ENCODE data around the gene ITFG1.
"Not testable (repeated sequence)": the region's sequence is repeated elsewhere in the genome, so short reads cannot be mapped to it uniquely, and the experiment has no call there.

Gene ITFG1

DNA sequence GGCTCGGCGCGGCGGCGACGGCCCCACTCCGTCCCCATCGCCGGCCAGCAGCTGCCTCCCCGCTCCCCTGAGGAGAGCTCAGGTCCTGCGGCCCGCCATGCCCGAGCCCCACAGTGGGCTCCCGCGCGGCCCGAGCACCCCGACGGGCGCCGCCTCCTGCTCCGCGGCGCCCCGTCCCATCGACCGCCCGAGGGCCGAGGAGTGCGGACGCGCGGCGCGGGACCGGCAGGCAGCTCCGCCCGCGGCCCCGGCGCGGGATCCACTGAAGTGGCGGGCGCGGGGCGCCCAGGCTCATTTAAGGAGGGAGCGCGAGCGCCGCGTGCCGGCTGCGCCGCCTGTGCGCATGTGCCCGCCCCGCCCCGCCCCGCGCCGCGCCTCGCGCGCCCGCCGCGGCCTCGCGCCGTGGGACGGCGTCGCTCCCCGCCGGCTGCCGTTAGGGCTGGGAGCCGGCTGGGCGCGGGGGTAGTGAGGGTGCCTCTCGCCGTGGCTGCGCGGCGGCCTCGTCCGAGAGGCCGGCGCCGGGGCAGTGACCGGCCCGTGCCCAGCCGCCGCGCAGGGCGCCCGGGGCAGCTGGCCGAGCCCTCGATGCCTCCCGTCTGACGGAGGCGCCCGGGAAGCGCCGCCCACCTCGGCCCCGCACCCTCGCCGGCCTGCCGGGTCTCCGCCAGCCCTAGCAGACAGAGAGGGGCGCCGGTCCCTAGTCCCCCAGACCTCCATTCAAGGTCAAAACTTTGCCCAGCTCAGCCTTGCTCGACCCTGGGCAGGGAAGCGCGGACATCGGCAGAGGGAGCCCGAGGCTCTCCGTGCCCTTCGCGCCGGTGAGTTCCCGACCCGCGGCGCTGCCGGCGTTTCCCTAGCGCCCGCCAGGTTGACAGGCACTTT lies 316.9 kb downstream of the ITFG1 start, which contains the start of gene NETO2:
TSS of gene NETO2 (minus strand) at position 269 of the 882 bp plus-strand sequence. CDS start 333 bp downstream, outside the sequence.
- peak; percentile 57 to 61 for DNase-seq

DNA sequence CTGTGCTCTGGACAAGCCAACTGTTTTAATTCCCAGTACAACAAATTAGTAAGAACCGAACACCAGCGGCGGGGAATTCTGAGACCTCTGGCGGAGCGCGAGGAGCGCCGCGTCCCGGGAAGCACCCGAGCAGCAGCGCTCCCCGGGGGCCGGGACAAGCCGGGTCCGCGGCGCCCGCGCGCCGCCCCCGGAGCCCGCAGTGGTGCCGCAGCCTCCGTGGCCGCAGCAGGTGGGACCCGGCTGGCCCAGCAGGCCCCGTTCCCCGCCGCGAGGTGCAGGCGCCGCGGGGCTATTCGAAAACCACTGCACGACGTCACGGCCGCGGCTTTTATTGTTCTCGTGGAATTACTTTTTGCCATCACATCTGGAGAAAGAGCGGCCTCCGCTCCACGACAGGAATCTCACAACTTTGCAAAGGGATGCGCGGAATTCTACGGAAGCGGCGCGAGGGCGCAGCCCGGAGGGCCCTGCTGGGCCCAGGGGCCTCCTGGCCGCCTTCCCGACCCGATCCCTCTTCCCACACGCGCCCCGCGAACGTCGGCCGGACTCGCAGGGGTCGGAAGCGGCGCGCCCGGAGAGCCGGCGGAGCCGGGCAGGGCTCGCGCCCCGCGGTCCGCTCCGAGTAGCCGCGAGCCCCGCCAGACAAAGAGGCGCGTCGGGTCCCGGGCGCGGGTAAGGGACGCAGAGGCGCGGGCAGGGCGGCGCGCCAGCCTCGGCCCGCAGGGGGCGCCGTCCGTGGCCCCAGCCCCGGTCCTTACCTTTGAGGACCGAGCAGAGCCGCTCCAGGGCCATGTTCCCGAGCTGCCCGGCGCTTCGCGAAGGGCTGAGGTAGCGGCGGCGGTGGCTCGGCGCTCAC lies 317.8 kb downstream of the ITFG1 start:
- peak; percentile 70 to 73 for DNase-seq

DNA sequence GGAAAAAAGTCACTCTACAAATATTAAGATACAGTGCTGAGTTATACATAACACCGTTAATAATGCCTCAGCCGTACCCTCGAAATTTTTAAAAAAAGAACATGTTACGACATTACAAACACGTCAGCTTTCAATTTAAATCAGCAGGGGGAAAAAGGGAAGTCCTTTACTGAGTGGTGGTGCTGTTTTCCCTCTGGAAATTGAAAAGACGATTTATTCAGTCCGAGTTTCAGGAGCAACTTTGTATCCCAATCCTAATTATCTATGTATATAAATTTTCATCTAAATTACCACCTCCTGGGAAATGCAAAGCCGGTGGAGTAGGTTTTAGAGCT lies 318.4 kb downstream of the ITFG1 start:
- DNase-seq: no peak

DNA sequence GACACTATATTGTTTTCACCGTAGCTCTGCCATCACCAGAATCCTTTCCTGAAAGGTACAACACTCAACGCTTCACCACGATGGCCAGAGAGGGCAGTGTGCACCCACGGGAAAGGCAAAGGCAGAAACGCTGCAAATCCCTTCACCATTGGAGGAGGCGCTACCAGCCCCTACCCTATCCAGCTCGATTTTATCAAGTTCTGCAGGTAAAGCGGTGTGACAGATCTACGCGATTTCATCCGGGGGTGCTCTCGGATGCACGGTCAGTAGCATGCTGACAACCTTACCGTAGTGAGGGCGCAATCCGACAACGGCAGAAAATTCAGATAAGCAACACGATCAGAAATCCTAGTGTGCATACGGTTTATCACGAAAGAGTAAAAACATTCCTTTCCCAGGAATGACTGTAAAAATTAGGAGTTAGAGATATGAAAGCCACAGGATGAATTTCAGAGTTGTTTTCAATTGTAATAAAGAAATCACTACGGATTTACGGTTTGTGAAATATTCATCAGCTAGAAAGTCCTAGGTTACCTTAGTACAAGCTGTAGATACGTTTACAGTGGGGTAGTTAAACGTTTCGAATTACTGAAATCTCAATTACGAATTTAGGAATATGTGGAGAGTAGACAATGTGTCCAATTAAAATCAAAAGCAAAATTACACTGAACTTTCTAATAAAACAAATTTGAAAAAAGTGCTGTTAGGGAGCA lies 318.9 kb downstream of the ITFG1 start:
- DNase-seq: peak; percentile 83 to 88

DNA sequence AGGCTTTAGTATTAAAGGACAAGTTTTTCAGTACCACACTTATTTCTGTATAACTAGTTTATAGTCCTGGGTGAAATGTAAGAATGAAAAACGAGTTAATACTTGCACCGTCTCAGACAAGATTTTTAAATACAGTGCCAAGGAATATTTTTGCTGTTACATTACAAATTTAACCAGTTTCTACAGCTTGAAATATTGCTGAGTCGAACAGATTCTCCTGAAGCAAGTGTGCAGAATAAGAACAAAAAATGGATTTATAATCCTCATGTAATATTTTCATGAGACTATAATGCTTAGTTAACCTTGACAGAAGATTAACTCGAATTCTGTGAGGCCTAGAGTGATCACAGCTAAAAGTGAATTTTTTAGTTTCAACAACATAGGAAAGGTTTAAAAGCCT lies 320.2 kb downstream of the ITFG1 start:
- no peak for DNase-seq

DNA sequence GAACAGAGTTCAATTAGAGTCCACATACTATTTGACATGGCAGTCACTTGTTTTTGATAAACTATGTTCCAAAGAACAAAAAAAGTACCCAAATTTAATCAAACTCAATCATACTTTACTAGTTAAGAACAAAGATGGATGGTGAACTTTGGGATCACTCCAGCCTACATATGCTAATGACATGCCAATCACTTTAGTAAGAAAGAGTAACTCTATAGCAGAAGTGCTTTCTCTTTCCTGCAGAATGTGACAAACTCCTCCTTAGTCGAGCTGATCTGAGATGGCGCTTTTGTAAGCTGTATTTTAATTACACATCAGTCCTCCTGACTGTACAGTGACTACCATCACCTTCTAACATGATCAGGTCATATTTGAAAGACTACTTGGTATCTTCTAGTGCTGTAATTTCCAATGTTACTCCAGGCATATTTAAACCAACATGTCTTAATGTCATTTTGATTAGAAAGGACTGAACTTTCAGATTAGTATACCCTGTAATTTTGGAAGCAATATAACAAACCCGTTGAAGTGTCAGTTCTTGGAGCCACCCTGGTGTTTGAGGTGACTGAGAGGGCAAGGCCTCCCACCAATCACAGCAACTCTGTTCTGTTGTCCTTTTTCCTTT lies 321.2 kb downstream of the ITFG1 start:
- no peak for DNase-seq

DNA sequence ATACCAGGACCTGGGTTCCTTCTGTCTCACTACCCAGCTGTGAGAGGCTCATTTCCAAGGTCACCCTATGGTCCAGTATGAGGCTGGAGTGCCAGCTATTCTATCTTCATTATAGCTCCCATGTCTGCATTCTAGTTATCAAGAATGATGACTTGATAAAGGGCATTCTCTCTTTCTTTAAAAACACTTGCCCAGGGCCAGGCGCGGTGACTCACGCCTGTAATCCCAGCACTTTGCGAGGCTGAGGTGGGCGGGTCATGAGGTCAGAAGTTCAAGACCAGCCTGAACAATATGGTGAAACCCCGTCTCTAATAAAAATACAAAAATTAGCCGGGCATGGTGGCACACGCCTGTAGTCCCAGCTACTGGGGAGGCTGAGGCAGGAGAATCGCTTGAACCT lies 322.9 kb downstream of the ITFG1 start:
- not testable (repeated sequence) for DNase-seq

DNA sequence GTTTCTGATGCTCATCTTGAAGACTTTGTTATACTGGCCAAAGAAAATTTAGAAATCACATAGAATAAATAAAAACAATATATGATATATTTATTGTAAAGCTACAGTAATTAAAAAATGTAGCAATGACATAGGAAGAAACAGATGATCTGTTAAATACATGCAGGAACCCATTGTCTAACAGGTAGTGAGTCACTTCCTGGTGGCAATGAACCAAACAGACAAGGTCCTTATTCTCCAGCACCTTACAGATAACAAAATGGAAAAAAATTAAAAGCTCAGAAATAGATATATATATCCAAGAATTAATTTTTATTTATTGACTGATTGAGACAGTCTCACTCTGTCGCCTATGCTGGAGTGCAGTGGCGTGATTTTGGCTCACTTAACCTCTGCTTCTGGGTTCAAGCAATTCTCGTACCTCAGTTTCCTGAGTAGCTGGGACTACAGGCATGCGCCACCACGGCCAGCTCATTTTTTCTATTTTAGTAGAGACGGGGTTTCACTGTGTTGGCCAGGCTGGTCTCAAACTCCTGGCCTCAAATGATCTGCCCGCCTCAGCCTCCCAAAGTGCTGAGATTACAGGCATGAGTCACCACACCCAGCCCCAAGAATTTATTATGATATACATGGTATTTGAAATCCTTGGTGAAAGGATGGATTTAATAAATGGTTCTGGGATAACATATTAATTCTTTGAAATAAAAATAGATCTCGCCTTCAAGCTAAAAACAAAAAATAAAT lies 324.6 kb downstream of the ITFG1 start:
- DNase-seq: peak; percentile 17 to 30

DNA sequence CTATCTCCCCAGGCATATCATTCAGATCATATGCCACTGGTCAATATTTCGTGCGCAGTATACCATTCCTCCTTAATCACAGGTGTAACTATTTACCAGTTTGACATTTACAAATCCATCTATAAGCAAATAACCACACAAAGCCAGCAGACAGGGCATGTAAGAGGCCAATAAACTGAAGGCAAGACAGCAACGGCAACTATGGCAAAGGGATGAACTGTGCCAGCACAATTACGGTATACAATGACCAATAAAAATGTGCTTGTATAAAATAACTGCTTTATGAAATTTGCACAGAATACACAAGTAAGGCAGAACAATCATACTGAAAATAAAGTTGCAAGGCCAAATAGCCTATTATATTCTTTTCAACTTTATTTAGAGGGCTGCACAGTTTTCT lies 326.3 kb downstream of the ITFG1 start:
- no peak for DNase-seq

DNA sequence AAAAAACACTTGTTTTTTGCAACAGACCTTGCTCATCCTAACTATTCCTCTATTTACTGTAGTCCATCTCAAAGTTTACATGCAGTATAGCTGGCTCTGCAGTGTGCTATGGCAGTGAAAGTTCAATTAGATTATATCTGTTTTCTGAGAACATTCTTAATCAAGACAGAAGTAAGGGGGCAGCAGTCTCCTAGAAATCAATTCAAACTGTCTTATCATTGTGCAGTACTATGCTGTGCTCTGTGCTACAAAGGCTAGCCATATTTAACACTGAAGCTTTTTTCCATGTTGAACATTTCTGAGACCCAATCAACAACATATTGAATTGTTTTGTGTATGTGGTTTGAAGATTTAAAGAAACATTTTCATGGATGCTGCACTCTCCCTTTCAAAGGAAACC lies 328.6 kb downstream of the ITFG1 start:
- no peak for DNase-seq

DNA sequence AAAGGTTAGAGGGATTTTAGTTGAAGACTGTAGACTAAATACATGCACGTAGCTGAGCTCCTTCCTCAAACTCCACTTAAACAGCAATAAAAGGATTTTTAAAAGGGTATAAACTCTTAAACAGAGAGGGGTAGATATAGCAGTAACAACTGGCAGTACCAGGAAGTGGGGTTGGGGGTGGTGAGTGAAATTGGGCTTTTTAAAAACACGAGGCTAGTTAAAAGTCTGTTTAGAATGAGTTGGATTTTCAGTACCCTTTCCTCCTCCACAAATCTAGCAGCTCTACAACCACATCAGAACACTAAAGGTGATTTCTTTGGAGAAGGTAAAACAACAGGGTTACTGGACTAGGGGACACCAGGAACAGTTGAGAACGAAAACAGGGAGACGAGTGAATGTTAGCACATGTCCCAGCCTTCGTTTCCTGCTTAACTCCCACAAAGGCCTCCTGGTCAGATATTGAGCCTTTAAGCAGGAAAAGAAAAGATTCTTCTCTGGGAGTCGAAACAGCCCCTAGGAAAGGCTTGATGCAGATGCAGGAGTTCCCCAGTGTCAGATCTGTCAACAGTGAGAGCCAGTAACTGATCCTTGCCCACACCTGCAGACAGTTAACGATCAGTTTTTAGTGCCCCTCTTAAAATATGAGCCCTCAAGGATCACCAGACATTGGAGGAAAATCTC lies 331.0 kb downstream of the ITFG1 start:
- no peak for DNase-seq

DNA sequence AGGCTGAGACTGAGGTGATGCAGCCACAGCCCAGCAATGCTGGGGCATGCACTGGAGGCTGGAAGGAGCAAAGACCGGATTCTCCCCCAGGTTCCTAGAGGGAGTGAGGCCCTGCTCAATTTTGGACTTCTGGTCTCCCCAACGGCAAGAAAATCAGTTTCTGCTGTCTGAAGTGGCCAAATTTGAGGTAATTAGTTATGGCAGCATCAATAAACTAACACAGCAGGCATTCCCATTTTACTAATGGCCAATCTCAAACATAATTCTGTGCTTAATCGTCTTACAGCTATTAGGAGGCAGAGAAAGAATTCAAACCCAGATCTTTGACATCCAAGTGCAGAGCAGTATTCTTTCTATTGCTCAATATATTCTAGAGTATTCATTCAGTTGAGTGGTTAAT lies 333.3 kb downstream of the ITFG1 start:
- no peak for DNase-seq

DNA sequence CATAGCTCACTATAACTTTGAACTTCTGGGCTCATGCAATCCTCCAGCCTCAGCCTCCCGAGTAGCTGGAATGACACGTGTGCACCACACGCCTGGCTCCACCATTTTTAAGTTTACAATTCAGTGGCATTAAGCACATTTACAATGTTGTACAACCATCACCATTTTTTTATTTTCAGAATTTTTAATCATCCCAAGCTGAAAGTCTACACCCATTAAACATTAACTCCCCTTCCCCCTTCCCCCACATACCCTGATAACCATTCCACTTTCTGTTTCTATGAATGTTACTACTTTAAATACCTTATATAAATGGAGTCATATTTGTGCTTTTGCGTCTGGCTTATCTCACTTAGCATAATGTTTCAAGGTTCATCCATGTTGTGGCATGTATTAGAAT lies 335.1 kb downstream of the ITFG1 start:
- DNase-seq: no peak

DNA sequence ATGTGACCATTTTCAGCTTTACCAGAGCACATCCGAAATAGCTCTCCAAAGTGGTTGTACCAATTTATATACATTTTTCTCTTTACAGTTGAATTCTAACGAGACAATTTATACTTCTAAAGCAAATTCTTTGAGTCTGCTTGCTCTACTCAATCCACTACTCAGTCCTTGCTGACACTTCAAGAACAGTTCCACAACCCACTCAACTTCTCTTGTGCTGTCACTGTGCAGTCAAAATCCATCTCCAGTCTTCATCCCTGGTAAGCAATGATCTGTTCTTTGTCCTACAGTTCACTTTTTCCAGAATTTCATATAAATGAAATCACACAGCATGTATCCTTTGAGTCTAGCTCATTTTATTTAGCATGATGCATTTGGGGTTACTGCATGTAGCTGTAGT lies 347.7 kb downstream of the ITFG1 start:
- DNase-seq: no peak

DNA sequence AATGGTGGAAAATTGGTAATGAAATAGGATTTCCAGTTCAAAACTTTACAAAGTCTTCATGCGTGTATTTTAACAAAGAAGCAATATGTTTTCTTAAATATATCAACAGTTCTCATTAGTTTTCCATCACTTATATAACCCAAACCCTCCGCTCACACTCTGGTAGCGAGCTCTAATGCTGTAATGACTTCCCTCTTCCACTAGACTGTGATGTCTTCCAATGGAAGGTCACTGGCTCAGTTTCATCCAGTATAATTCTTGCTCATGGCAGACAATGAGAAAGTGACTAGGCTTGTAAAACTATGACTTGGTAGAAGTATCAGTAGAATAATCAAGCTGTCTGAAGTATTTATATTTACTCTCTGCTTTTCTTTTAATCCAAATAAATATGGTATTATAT lies 349.9 kb downstream of the ITFG1 start:
- DNase-seq: no peak

DNA sequence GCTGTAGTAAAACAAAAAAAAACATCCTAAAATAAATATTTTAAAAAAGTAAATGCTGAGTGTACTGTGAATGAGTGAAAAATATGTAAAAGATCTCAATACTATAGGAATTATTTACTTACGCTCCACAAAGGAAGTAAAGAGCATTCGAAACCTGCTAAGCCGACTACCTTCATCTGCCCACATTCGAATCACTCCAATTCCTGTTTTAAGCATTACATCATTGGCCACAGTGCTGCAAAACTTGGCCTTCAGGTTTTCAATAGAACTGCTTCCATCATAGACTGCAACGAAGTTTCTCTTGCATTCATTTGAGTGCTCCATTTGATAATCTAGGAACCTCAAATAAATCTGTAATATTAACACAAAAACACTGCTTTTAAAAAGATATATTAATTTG lies 351.5 kb downstream of the ITFG1 start:
- DNase-seq: no peak

All from activated CD4-positive, alpha-beta T cell treated with anti-CD3 and anti-CD28 coated beads, Interleukin-2, amount 50 U/mL, for 48 hours (primary cell).